GM06990 (cell line): ENCODE results near the gene FBLIM1.

Experiments
- DNase-seq: peaks from one replicate; pipeline ENCODE4 v3.0.0-alpha.2; 2011; ENCODE audit not compliant: insufficient read length; ENCODE audit errors: extremely low read depth
- H3K27me3 ChIP-seq: replicated peaks from 2 replicates; pipeline ENCODE4 v1.6.0; 2011; ENCODE audit warnings: low read length; ENCODE audit not compliant: control insufficient read depth, insufficient read depth
- H3K36me3 ChIP-seq: 2 replicates; pipeline ENCODE4 v1.5.1; 2011; ENCODE audit warnings: low read length; ENCODE audit not compliant: control insufficient read depth, insufficient read depth
- H3K4me3 ChIP-seq: replicated peaks from 2 replicates; pipeline ENCODE4 v1.5.1; 2011; ENCODE audit warnings: low read depth, mild to moderate bottlenecking, control low read depth, low read length
- TF ChIP-seq, protein P1 (sequence below): IDR thresholded peaks from 2 replicates; pipeline ENCODE4 v1.5.1; 2011; ENCODE audit warnings: low read length, control low read depth, mild to moderate bottlenecking, inconsistent platforms; ENCODE audit not compliant: insufficient read depth, poor library complexity, severe bottlenecking

FBLIM1 gene

DNA sequence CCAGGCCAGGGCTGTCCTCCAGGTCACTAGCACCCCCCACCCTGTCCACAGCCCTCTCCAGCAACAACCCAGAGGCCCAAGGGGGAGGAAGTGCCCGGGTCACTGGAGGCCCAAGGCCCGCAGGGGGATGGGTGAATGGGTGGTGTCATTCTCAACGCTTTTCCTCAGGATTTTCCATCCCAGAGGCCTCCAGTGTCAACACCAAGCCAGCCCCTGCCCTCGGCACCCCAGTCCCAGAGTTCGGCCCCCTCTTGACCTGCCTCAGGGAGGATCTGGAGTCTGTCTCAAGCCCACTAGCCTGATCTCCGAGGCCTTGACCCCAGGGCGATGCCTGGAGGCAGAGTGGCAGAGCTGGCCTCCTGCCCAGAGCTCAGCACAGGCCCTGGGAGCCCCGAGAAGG lies 11.2 kb upstream of the FBLIM1 start:
- TF ChIP-seq, protein P1, sequence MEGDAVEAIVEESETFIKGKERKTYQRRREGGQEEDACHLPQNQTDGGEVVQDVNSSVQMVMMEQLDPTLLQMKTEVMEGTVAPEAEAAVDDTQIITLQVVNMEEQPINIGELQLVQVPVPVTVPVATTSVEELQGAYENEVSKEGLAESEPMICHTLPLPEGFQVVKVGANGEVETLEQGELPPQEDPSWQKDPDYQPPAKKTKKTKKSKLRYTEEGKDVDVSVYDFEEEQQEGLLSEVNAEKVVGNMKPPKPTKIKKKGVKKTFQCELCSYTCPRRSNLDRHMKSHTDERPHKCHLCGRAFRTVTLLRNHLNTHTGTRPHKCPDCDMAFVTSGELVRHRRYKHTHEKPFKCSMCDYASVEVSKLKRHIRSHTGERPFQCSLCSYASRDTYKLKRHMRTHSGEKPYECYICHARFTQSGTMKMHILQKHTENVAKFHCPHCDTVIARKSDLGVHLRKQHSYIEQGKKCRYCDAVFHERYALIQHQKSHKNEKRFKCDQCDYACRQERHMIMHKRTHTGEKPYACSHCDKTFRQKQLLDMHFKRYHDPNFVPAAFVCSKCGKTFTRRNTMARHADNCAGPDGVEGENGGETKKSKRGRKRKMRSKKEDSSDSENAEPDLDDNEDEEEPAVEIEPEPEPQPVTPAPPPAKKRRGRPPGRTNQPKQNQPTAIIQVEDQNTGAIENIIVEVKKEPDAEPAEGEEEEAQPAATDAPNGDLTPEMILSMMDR, result no peak
- Histone ChIP-seq H3K4me3 (no peak overlapping the region), H3K36me3 (no peaks in the 10 kb centered on the region), H3K27me3 (no peaks in the 10 kb centered on the region)
- DNase-seq, result no peak

DNA sequence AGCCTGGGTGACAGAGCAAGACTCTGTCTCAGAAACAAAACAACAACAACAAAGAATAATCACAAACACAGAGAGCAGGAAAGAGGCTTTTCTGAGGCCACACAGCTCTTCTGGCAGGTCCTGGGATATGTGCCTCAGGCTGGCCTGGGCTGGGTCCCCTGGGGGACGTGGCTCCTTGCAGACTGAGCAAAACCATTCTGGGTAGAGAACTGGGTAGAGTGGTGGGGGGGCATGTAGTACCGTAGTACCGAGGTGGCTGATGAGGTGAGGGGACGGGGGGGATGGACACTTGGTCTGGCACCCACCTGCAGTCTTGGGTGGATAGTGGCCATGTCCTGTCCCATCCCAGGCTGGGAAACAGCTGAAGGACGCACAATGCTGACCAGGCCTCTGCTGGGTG lies 10.3 kb upstream of the FBLIM1 start:
- Histone ChIP-seq H3K4me3 (no peak overlapping the region), H3K36me3 (no peaks in the 10 kb centered on the region), H3K27me3 (no peaks in the 10 kb centered on the region; the same call in 1 of the 2 replicates)
- DNase-seq, result no peak
- TF ChIP-seq, protein P1, result no peak

DNA sequence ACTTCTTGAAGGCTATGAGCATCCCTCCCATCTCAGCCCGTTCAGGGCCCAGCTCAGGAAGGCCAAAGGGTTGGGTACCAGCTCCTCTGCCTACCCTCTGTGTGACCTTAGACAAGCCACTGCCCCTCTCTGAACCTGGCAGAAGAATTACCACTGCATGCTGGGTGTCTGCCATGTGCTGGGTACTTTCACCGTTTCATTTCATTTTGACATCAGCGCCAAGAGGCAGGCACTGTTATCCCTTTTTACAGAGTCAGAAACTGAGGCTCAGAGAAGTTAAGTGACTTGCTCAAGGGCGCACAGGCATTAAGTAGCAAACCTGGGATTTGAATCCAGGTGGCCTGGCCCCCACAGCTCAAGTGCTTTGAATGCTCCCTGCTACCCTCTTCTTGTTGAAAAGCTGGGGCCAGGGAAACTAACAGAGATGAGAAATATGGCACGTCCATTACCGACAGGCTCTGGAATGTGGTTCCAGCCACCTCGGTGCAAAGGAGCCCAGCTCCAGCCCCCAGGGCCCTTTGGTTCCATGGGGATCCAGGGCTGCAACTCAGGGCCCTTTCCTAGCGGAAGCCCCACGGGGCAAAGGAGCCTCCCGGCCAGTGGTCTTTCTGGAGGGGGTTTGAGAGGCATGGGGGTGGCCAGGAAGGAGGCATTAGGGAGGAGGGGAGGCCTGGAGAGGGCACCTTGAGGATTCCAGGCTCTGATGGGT lies 9.8 kb upstream of the FBLIM1 start:
- no peak for DNase-seq
- TF ChIP-seq, protein P1, result no peak
- H3K4me3 ChIP-seq, result no peak overlapping the region
- no peaks in the 10 kb centered on the region; the same call in 1 of the 2 replicates for H3K27me3 ChIP-seq
- H3K36me3 ChIP-seq, result no peaks in the 10 kb centered on the region

DNA sequence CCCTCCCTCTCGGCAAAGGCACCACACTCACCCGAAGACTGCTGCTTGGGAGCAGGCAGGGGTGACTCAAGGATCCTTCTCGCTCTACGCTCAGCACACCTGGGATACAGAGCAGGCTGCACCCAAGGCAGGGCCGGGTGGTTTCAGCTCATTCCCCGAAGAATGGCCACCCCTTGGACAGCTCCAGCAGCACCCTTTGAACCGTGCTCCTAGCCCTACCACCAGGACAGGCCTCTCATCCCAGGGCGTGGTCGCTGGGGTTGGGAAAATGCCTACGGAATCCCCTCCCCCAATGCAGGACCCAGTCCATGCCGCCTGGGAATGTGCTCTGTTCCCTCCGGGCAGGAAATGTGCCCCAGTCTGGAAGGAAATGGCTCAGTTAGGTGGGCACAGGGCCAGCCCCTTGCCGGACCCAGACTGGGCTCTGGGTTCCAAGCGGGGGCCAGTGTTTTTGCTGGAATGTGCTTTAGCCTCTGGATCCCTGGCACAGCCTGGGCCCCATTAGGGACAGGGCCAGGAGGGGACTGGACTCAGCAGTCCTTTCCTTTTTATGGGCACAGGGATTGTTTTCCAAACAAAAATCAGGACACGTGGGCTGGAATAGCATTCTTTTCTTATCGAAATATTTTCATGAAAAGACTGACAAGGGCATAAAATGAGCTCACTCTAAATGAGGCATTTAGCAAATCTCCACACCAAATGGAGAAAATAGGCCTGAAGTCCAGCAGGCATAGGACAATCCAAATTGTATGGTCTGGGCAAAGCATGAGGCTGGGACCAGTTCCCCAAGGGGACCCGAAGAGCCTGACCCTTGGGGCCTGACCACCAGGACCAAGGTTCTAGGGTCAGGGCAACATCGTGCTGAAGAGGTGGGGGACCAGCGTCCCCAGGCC lies 8.9 kb upstream of the FBLIM1 start:
- no peak overlapping the region for H3K4me3 ChIP-seq
- no peaks in the 10 kb centered on the region; the same call in 1 of the 2 replicates for H3K27me3 ChIP-seq
- H3K36me3 ChIP-seq, result no peaks in the 10 kb centered on the region
- DNase-seq, result no peak
- TF ChIP-seq, protein P1, result no peak

DNA sequence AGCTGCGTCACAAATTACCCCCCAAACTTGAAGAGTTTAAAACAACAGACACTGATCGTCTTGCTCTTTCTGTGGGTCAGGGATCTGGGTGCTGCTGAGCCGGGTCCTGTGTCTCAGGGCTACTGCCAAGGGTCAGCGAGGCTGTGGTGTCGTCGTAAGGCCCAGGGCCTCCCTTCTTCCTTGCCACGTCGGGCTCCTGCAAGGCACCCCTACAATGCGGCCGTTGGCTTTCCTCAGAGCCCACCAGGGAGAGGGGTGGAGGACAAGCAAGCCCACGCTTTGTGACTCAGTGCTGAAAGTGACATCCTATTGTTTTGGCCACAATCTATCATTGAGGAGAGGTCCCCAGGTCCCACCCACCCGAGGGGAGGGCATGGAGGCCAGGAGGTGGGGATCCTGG lies 7.7 kb upstream of the FBLIM1 start:
- H3K4me3 ChIP-seq, result no peak overlapping the region
- H3K27me3 ChIP-seq, result no peaks in the 10 kb centered on the region; the same call in 1 of the 2 replicates
- TF ChIP-seq, protein P1, result no peak
- DNase-seq, result no peak
- H3K36me3 ChIP-seq, result no peaks in the 10 kb centered on the region
